ENCODE measurements around the gene ZNF559. TPM values are rescaled to one million over a fixed set of nuclear protein-coding genes. Genes with fewer than 3 reads are reported as not detected.

The ZNF559 gene
- total RNA-seq, 1 experiment from 2014 or later, result 17.2 TPM

- Histone ChIP-seq H3K4me1 (ENCODE audit: insufficient read depth, low read length, poor library complexity, severe bottlenecking) (no peaks in the 10 kb centered on the region), H3K27me3 (replicated peaks; ENCODE audit: insufficient read depth, low read depth, low read length, poor library complexity) (no peaks in the 10 kb centered on the region), H3K36me3 (ENCODE audit: insufficient read depth, low read length, poor library complexity, severe bottlenecking) (peaks cover 16% of the 10 kb centered on the region), H3K4me3 (ENCODE audit: low read depth, low read length, poor library complexity, severe bottlenecking) (peak overlapping the region; percentile 57), H3K9me3 (ENCODE audit: low read depth, low read length, poor library complexity, severe bottlenecking) (peaks cover 31% of the 10 kb centered on the region), H3K27ac (ENCODE audit: low read depth, low read length, poor library complexity, severe bottlenecking) (peak overlapping the region; percentile 60)
- intact Hi-C loops (cut with micrococcal nuclease; ENCODE audit: unreplicated experiment), result no loop called here
- BruUV-seq (replicated peaks), result no TSS peak
- TF ChIP-seq CTCF (conservative IDR thresholded peaks at IDR 0.05; ENCODE audit: low read depth, low read length), result no peak
- no peak for TF ChIP-seq EZH2 (IDR thresholded peaks at IDR 0.05; ENCODE audit: borderline replicate concordance, low read depth, low read length, poor library complexity, severe bottlenecking)
- POLR2A ChIA-PET (ENCODE audit: low non-redundant PET), result interaction anchor here (0.8 kb wide), 1 partner anchor 9 kb away, joined by 3 read pairs; no protein-coding TSS in a partner anchor
- CTCF ChIA-PET, result no interaction called here
- peak; percentile 81 for DNase-seq (ENCODE audit: low spot score)
Measured at GRCh38 chr19:9323557-9323918, 441 bp upstream of the ZNF559 start.

GRCh38 chr19:9324584-9324962 lies 594 bp downstream of the ZNF559 start:
- BruUV-seq (replicated peaks), result TSS peak; percentile 63
- POLR2A ChIA-PET (ENCODE audit: low non-redundant PET), result no interaction called here

GRCh38 chr19:9329999-9330398 lies 6.0 kb downstream of the ZNF559 start:
- Histone ChIP-seq H3K4me1 (ENCODE audit: insufficient read depth, low read length, poor library complexity, severe bottlenecking) (no peaks in the 10 kb centered on the region), H3K4me3 (ENCODE audit: low read depth, low read length, poor library complexity, severe bottlenecking) (no peak overlapping the region), H3K9me3 (ENCODE audit: low read depth, low read length, poor library complexity, severe bottlenecking) (peaks cover 78% of the 10 kb centered on the region), H3K36me3 (ENCODE audit: insufficient read depth, low read length, poor library complexity, severe bottlenecking) (peaks cover 27% of the 10 kb centered on the region), H3K27ac (ENCODE audit: low read depth, low read length, poor library complexity, severe bottlenecking) (no peak overlapping the region), H3K27me3 (replicated peaks; ENCODE audit: insufficient read depth, low read depth, low read length, poor library complexity) (no peaks in the 10 kb centered on the region)
- no peak for DNase-seq (ENCODE audit: low spot score)
- intact Hi-C loops (cut with micrococcal nuclease; ENCODE audit: unreplicated experiment), result no loop called here
- CTCF ChIA-PET, result no interaction called here
- TF ChIP-seq EZH2 (IDR thresholded peaks at IDR 0.05; ENCODE audit: borderline replicate concordance, low read depth, low read length, poor library complexity, severe bottlenecking) (no peak), CTCF (conservative IDR thresholded peaks at IDR 0.05; ENCODE audit: low read depth, low read length) (no peak)
- POLR2A ChIA-PET (ENCODE audit: low non-redundant PET), result no interaction called here
- no TSS peak for BruUV-seq (replicated peaks)

More at GRCh38 chr19:9324584-9324962, 594 bp downstream of the ZNF559 start:
- CTCF ChIA-PET, result no interaction called here
- DNase-seq (ENCODE audit: low spot score), result no peak
- Histone ChIP-seq H3K4me1 (ENCODE audit: insufficient read depth, low read length, poor library complexity, severe bottlenecking) (no peaks in the 10 kb centered on the region), H3K4me3 (ENCODE audit: low read depth, low read length, poor library complexity, severe bottlenecking) (peak overlapping the region; percentile 57), H3K27me3 (replicated peaks; ENCODE audit: insufficient read depth, low read depth, low read length, poor library complexity) (no peaks in the 10 kb centered on the region), H3K36me3 (ENCODE audit: insufficient read depth, low read length, poor library complexity, severe bottlenecking) (peaks cover 16% of the 10 kb centered on the region), H3K9me3 (ENCODE audit: low read depth, low read length, poor library complexity, severe bottlenecking) (peaks cover 40% of the 10 kb centered on the region), H3K27ac (ENCODE audit: low read depth, low read length, poor library complexity, severe bottlenecking) (peak overlapping the region; percentile 60)
- intact Hi-C loops (cut with micrococcal nuclease; ENCODE audit: unreplicated experiment), result no loop called here
- TF ChIP-seq EZH2 (IDR thresholded peaks at IDR 0.05; ENCODE audit: borderline replicate concordance, low read depth, low read length, poor library complexity, severe bottlenecking) (no peak), CTCF (conservative IDR thresholded peaks at IDR 0.05; ENCODE audit: low read depth, low read length) (no peak)
